Mucosa of descending colon (tissue), 3 donors: Measurements from ENCODE around the gene OR2L5. TPM values are rescaled to one million over a fixed set of nuclear protein-coding genes. Genes with fewer than 3 reads are reported as not detected.

Experiments
- total RNA-seq, 3 donors: library from RNA; stranded (reverse); fragmentation: NEBNext Ultra II Directional in 2 of 3; extraction: Animal tissue kit (Norgen Biotek cat#: 25700) in 2 of 3; gene quantifications; one replicate each; pipeline versions ENCODE4 v1.2.1 to v1.2.4, GENCODE V29; 2021 to 2023
- donor health status: DM: no; HTN: no; CAD: no; lungs with moderate emphysema.
- donor health status: DM: no; HTN: no; CAD: no.
- donor health status: DM: no; HTN: yes; CAD: no.

The OR2L5 gene
- total RNA-seq, 3 donors from 2014 or later, result not detected

Other genes with a start within 250 kb of the OR2L5 start
- gene OR14A16, start 189.5 kb upstream of the OR2L5 start, total RNA-seq, result not detected
- gene OR11L1, start 171.8 kb upstream of the OR2L5 start, total RNA-seq, result not detected
- 1 to 10 TPM; 1.2 to 2.5 (median 1.5) TPM for gene TRIM58, start 156.5 kb upstream of the OR2L5 start, total RNA-seq
- gene OR2W3, start 118.1 kb upstream of the OR2L5 start, total RNA-seq, result 1 to 10 TPM in 1 of 3 donors, under 1 TPM in 2; 0.52 to 1.2 (median 0.53) TPM
- gene OR2T8, start 93.4 kb upstream of the OR2L5 start, total RNA-seq, result not detected
- gene OR2AJ1, start 88.8 kb upstream of the OR2L5 start, total RNA-seq, result not detected
- gene OR2L8, start 64.8 kb upstream of the OR2L5 start, total RNA-seq, result not detected
- gene OR2AK2, start 48.4 kb upstream of the OR2L5 start, total RNA-seq, result not detected
- gene OR2L2, start 16.4 kb downstream of the OR2L5 start, total RNA-seq, result under 1 TPM; 0.07 to 0.19 (median 0.09) TPM
- not detected for gene OR2L3, start 33.2 kb downstream of the OR2L5 start, total RNA-seq
- under 1 TPM in 1 of 3 donors, not detected in 2; 0.19 TPM for gene OR2L13, start 81.5 kb downstream of the OR2L5 start, total RNA-seq
- gene OR2M5, start 131.5 kb downstream of the OR2L5 start, total RNA-seq, result not detected
- gene OR2M2, start 161.2 kb downstream of the OR2L5 start, total RNA-seq, result not detected
- gene OR2M3, start 183.6 kb downstream of the OR2L5 start, total RNA-seq, result not detected
- gene OR2M4, start 217.8 kb downstream of the OR2L5 start, total RNA-seq, result not detected